Measurements from ENCODE around the gene ELOB.
A peak's percentile ranks its signal among the peaks of the same experiment; 100 is the strongest.
"Not testable (repeated sequence)": the region's sequence is repeated elsewhere in the genome, so short reads cannot be mapped to it uniquely, and the experiment has no call there.

ELOB gene

DNA sequence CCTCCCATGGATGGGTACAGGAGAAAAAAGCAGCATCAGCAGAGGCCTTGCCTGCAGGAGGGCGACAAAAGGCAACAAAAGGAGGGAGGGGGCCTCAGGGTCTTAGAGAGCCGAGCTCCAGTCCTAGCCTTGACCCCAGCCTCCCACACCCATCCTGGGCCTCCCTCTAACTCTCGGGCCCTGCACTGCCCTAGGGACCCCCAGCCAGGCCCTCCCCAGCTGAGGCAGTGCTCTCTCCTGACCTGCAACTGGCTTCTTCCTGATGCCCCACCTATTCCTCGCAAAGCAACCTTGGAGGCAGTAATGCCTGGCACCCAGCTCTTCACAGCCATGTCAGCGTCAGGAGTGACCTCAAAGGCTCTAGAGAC, 39.9 kb downstream of the ELOB start:
- 65 to 68% methylated on average over 5 of the region's 5 CpGs for WGBS, 2 experiments
- H3K4me3 ChIP-seq (ENCODE audit: insufficient read depth, low read depth, low read length), result no peak overlapping the region

DNA sequence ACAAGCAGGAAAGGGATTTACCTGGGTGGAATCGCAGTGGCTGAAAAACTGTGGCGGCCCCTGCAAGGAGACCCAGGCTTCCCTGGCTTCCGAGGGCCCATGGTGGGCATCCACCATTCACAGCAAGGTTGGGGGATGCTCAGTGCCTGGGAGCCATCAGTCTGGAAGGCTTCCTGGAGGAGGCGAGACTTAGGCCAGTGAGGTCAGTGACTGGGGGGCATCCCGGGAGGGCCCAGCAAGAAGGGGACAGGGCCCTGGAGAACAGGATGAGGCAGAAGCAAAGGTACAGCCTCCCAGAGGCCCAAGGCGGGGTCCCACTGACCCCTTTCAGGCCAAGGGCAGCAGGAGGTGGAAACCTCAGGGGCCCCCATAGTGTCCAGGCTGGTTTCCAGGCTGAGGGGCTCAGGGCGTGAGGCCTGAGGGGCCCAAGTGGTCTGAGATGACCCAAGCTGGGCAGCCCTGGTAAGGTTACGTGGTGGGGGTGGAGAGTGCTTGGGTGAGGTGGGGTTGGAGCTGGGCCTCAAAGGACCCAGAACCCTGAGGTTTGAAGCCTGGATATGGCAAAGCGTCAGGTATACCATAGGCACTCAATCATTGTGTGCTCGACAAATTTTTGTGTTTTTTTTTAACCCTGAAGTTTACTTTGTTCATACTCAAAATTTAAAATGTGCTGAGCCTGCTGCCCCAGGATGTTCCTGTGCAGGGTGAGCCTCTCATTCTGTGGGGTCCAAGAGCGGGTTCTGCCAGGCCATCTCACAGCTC, 40.4 kb downstream of the ELOB start:
- H3K27me3 ChIP-seq (ENCODE audit: control insufficient read depth, insufficient read depth, low read length, poor library complexity, severe bottlenecking), result no peaks in the 10 kb centered on the region
- H3K4me3 ChIP-seq (ENCODE audit: insufficient read depth, low read depth, low read length), result no peak overlapping the region
- WGBS, 2 experiments, result 92 to 93% methylated on average over 11 of the region's 11 CpGs

More for the DNA sequence above, 39.9 kb downstream of the ELOB start:
- Histone ChIP-seq H3K27me3 (ENCODE audit: control insufficient read depth, insufficient read depth, low read length, poor library complexity, severe bottlenecking) (no peaks in the 10 kb centered on the region), H3K27ac (ENCODE audit: insufficient read depth, low read depth, low read length, poor library complexity, severe bottlenecking) (no peak overlapping the region), H3K4me1 (ENCODE audit: control insufficient read depth, insufficient read depth, low read length) (no peaks in the 10 kb centered on the region), H3K9me3 (ENCODE audit: control insufficient read depth, low read length) (no peaks in the 10 kb centered on the region), H3K36me3 (ENCODE audit: control insufficient read depth, insufficient read depth, low read length) (no peaks in the 10 kb centered on the region)

DNA sequence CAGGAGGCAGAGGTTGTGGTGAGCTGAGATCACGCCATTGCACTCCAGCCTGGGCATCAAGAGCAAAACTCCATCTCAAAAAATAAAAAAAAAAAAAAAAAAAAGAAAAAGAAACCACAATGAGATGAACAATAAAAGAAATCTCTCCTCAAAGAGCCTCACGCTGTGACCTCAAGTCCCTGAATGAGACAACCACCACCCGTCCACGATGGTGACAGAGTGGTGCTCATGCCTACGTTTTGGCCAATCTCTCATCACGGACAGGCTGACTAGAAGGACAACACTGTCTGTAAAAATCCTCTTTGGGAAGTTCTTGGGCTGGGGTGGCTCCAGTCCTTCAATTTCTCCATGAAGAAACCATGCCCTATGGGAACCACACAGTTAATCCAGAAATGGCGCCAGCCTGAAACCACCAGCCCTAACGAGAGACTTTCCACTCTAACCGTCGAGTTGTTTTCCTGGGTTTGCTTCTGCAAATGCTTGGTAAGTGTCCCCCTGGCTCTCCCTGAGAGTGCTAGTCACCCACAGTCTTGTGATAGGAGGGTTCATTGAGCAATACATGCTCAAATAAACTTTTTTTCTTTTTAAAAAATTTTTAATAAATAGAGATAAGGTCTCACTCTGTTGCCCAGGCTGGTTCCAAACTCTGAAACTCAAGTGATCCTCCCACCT, 42.1 kb downstream of the ELOB start:
- Histone ChIP-seq H3K36me3 (ENCODE audit: control insufficient read depth, insufficient read depth, low read length) (no peaks in the 10 kb centered on the region), H3K4me1 (ENCODE audit: control insufficient read depth, insufficient read depth, low read length) (no peaks in the 10 kb centered on the region), H3K4me3 (ENCODE audit: insufficient read depth, low read depth, low read length) (no peak overlapping the region), H3K27me3 (ENCODE audit: control insufficient read depth, insufficient read depth, low read length, poor library complexity, severe bottlenecking) (no peaks in the 10 kb centered on the region), H3K9me3 (ENCODE audit: control insufficient read depth, low read length) (no peaks in the 10 kb centered on the region), H3K27ac (ENCODE audit: insufficient read depth, low read depth, low read length, poor library complexity, severe bottlenecking) (no peak overlapping the region)
- 92 to 94% methylated on average over 9 to 10 of the region's 10 CpGs for WGBS, 2 experiments

More for the DNA sequence above, 40.4 kb downstream of the ELOB start:
- Histone ChIP-seq H3K36me3 (ENCODE audit: control insufficient read depth, insufficient read depth, low read length) (no peaks in the 10 kb centered on the region), H3K9me3 (ENCODE audit: control insufficient read depth, low read length) (no peaks in the 10 kb centered on the region), H3K27ac (ENCODE audit: insufficient read depth, low read depth, low read length, poor library complexity, severe bottlenecking) (no peak overlapping the region), H3K4me1 (ENCODE audit: control insufficient read depth, insufficient read depth, low read length) (no peaks in the 10 kb centered on the region)

DNA sequence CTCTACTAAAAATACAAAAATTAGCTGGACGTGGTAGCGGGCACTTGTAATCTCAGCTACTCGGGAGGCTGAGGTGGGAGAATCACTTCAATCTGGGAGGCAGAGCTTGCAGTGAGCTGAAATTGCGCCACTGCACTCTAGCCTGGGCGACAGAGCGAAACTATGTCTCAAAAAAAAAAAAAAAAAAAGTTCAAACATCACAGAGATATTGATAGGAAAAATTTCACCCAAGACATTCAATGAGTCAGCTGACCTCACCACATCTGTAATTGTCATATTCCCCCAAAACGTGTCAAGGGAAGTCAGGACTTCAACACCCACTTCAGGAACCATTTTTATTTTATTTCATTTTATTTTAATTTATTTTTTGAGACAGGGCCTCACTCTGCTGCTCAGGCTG, 49.0 kb downstream of the ELOB start:
- Histone ChIP-seq H3K9me3 (ENCODE audit: control insufficient read depth, low read length) (no peaks in the 10 kb centered on the region), H3K4me1 (ENCODE audit: control insufficient read depth, insufficient read depth, low read length) (no peaks in the 10 kb centered on the region), H3K36me3 (ENCODE audit: control insufficient read depth, insufficient read depth, low read length) (no peaks in the 10 kb centered on the region), H3K4me3 (ENCODE audit: insufficient read depth, low read depth, low read length) (no peak overlapping the region), H3K27ac (ENCODE audit: insufficient read depth, low read depth, low read length, poor library complexity, severe bottlenecking) (no peak overlapping the region), H3K27me3 (ENCODE audit: control insufficient read depth, insufficient read depth, low read length, poor library complexity, severe bottlenecking) (no peaks in the 10 kb centered on the region)
- 91 to 93% methylated on average over 7 of the region's 7 CpGs for WGBS, 2 experiments

DNA sequence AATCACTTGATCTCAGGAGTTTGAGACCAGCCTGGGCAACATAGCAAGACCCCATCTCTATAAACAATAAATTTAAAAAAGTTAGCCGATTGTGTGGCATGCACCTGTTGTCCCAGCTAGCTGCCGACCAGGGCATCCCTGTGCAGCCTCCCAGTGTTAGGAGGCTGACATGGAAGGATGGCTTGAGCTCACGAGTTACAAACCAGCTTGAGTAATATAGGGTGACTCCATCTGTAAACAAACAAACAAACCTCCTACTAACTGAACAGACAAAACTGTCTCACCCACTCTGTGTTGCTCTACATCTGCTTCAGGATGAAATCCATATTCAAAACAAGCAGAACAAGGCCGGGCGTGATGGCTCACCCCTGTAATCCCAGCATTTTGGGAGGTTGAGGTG, 50.2 kb downstream of the ELOB start:
- H3K27me3 ChIP-seq (ENCODE audit: control insufficient read depth, insufficient read depth, low read length, poor library complexity, severe bottlenecking), result no peaks in the 10 kb centered on the region
- no peaks in the 10 kb centered on the region for H3K4me1 ChIP-seq (ENCODE audit: control insufficient read depth, insufficient read depth, low read length)
- 90 to 93% methylated on average over 5 of the region's 5 CpGs for WGBS, 2 experiments
- H3K36me3 ChIP-seq (ENCODE audit: control insufficient read depth, insufficient read depth, low read length), result no peaks in the 10 kb centered on the region
- no peaks in the 10 kb centered on the region for H3K9me3 ChIP-seq (ENCODE audit: control insufficient read depth, low read length)
- no peak overlapping the region for H3K27ac ChIP-seq (ENCODE audit: insufficient read depth, low read depth, low read length, poor library complexity, severe bottlenecking)
- H3K4me3 ChIP-seq (ENCODE audit: insufficient read depth, low read depth, low read length), result no peak overlapping the region

DNA sequence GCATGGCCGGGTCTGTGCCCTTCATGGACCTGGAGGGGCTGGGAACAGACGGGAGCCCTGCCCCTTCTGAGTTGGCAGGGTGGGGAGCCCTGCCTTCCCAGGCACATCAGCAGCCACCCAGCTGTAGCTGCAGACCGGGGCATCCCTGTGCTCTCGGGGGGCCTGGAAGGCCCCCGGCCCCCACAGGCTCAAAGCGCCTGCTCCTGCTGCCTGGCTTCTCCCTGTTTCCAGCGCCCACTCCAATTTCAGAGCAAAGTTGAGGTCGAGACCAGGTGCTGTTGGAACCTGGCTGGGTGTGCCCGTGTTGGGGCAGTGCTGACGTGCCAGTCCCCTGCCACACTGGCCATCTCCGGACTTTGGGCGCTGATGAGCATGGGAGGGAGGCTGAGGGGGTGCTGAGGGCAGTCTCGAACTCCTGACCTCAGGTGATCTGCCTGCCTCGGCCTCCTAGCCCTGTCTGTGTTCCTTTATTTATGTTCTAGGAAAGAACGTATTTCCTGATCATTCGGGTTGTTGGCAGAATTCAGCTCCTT, 52.2 kb downstream of the ELOB start:
- Histone ChIP-seq H3K4me1 (ENCODE audit: control insufficient read depth, insufficient read depth, low read length) (no peaks in the 10 kb centered on the region), H3K27me3 (ENCODE audit: control insufficient read depth, insufficient read depth, low read length, poor library complexity, severe bottlenecking) (no peaks in the 10 kb centered on the region), H3K27ac (ENCODE audit: insufficient read depth, low read depth, low read length, poor library complexity, severe bottlenecking) (no peak overlapping the region), H3K36me3 (ENCODE audit: control insufficient read depth, insufficient read depth, low read length) (no peaks in the 10 kb centered on the region), H3K4me3 (ENCODE audit: insufficient read depth, low read depth, low read length) (no peak overlapping the region), H3K9me3 (ENCODE audit: control insufficient read depth, low read length) (no peaks in the 10 kb centered on the region)
- WGBS, 2 experiments, result 87 to 89% methylated on average over 16 of the region's 16 CpGs

DNA sequence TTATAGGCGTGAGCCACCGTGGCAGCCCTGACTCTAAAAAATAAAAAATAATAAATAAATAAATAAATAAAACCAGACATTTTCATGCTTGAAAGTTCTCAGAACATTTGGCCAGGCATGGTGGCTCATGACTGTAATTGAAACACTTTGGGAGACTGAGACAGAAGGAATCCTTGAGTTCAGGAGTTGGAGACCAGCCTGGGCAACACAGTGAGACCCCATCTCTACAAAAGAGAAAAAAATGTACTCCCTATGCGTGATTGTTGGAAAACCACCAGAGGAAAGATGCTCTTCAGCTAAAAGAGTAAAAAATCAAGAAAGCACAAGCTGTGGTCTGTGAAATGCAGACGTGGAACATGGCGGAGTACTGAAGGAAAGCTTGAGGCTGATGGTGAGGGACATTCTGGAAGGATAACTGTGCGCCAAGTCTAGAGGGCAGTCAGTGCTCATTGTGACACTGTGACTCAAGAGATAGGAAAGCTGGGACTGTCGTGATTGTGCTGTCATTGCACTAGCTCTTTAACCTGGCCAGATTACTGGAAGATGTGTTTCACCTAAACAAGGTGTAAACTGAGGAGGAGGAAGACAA, 52.9 kb downstream of the ELOB start:
- 90% methylated on average over 5 of the region's 7 CpGs for WGBS, 2 experiments
- no peak overlapping the region for H3K27ac ChIP-seq (ENCODE audit: insufficient read depth, low read depth, low read length, poor library complexity, severe bottlenecking)
- no peaks in the 10 kb centered on the region for H3K36me3 ChIP-seq (ENCODE audit: control insufficient read depth, insufficient read depth, low read length)
- no peaks in the 10 kb centered on the region for H3K27me3 ChIP-seq (ENCODE audit: control insufficient read depth, insufficient read depth, low read length, poor library complexity, severe bottlenecking)
- H3K9me3 ChIP-seq (ENCODE audit: control insufficient read depth, low read length), result no peaks in the 10 kb centered on the region
- H3K4me1 ChIP-seq (ENCODE audit: control insufficient read depth, insufficient read depth, low read length), result no peaks in the 10 kb centered on the region
- H3K4me3 ChIP-seq (ENCODE audit: insufficient read depth, low read depth, low read length), result no peak overlapping the region

DNA sequence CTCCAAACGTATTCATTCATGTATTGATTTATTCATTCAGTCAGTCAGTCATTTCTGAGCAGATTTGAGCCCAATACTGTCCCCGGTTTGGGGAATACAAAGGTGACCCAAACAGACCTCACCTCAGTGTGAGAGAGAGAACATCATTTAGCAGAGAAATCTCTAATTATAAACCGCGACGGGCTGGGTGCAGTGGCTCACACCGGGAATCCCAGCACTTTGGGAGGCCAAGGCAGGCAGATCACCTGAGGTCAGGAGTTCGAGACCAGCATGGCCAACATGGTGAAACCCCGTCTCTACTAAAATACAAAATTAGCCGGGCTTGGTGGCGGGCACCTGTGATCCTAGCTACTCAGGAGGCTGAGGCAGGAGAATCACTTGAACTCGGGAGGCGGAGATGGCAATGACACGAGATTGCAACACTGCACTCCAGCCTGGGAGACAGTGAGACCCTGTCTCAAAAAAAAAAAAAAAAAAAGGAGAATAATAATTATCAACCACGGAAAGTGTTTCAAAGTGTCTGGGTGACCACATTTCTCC, 55.4 kb downstream of the ELOB start:
- H3K27ac ChIP-seq (ENCODE audit: insufficient read depth, low read depth, low read length, poor library complexity, severe bottlenecking); H3K36me3 ChIP-seq (ENCODE audit: control insufficient read depth, insufficient read depth, low read length); H3K4me1 ChIP-seq (ENCODE audit: control insufficient read depth, insufficient read depth, low read length); H3K27me3 ChIP-seq (ENCODE audit: control insufficient read depth, insufficient read depth, low read length, poor library complexity, severe bottlenecking); H3K9me3 ChIP-seq (ENCODE audit: control insufficient read depth, low read length): not testable (repeated sequence)
- peak overlapping the region; percentile 54 for H3K4me3 ChIP-seq (ENCODE audit: insufficient read depth, low read depth, low read length)
- 59% methylated on average over 14 of the region's 14 CpGs for WGBS, 2 experiments

All from ectodermal cell (in vitro differentiated cells).